KMS-11 (cell line): ENCODE measurements around the gene CDK10.

ENCODE experiments used
- H2AFZ ChIP-seq: fragments of 200-600 bp; sonication (generic); 2 replicates; pipeline ENCODE4 v1.6.1; 2016; ENCODE audit warnings: antibody characterized with exemption, mixed run types, low read depth
- H3K27ac ChIP-seq: fragments of 200-600 bp; sonication (generic); 2 replicates; pipeline ENCODE4 v1.6.1; 2016; ENCODE audit warnings: mild to moderate bottlenecking, mixed run types
- H3K27me3 ChIP-seq: fragments of 200-600 bp; sonication (generic); 2 replicates; pipeline ENCODE4 v1.6.1; 2017; ENCODE audit warnings: mild to moderate bottlenecking, low read depth, mixed run types, moderate library complexity; ENCODE audit not compliant: insufficient read depth
- H3K36me3 ChIP-seq: fragments of 200-600 bp; sonication (generic); 2 replicates; pipeline ENCODE4 v1.6.1; 2017; ENCODE audit warnings: mild to moderate bottlenecking, mixed run types; ENCODE audit not compliant: insufficient read depth
- H3K4me1 ChIP-seq: fragments of 200-600 bp; sonication (generic); 2 replicates; pipeline ENCODE4 v1.6.1; 2016; ENCODE audit warnings: mild to moderate bottlenecking, low read depth, mixed run types; ENCODE audit not compliant: poor library complexity, severe bottlenecking
- H3K4me2 ChIP-seq: fragments of 200-600 bp; sonication (generic); 2 replicates; pipeline ENCODE4 v1.7.0; 2016; ENCODE audit warnings: mild to moderate bottlenecking, mixed run types
- H3K4me3 ChIP-seq: fragments of 200-600 bp; sonication (generic); IDR thresholded peaks from 2 replicates; pipeline ENCODE4 v1.6.1; 2017; ENCODE audit warnings: low read depth, low read length, mixed read lengths; ENCODE audit not compliant: insufficient read depth
- H3K79me2 ChIP-seq: fragments of 200-600 bp; sonication (generic); 2 replicates; pipeline ENCODE4 v1.6.1; 2016; ENCODE audit warnings: low read depth, mixed run types; ENCODE audit not compliant: insufficient read depth
- H3K9ac ChIP-seq: fragments of 200-600 bp; sonication (generic); 2 replicates; pipeline ENCODE4 v1.6.1; 2016; ENCODE audit warnings: mild to moderate bottlenecking, mixed run types
- H4K20me1 ChIP-seq: fragments of 200-600 bp; sonication (generic); 2 replicates; pipeline ENCODE4 v1.6.1; 2016; ENCODE audit warnings: mild to moderate bottlenecking, mixed run types; ENCODE audit not compliant: insufficient read depth
- TF ChIP-seq, protein P1 (sequence below): fragments of 200-600 bp; sonication (generic); conservative IDR thresholded peaks from 2 replicates; pipeline ENCODE4 v1.6.1; 2017; ENCODE audit warnings: low read depth, mild to moderate bottlenecking, antibody characterized with exemption, low read length, moderate library complexity, mixed read lengths

Gene CDK10

DNA sequence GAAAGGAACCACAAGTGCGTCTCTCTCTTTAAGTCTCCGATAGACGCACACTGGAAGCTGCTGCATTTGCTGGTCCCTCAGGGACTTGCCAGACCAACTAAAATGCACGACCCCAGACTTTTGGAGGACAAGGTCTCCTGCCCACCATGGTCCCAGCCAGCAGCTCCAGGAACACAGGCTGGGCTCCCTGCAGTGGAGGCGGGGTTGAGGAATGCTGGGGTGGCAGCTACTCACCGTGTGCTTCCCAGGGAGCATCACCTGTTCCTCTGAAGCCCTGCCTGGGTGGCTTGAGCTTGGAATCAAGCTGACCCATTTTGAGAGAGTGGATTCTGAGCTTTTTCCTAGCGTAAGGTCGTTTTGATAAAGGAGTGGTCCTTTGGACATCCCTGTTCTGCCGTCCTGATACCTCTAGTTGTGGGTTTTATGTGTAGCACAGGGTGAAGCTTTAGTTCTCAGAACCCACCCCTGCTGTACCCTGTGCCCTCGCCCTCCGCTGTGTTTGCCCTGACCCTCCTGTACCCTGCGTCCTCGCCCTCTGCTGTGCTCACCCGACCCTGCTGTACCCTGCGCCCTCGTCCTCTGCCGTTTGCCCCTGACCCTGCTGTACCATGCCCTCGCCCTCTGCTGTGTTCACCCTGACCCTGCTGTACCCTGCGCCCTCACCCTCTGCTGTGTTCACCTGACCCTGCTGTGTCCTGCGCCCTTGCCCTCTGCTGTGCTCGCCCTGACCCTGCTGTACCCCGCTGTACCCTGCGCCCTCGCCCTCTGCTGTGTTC, 45.8 kb downstream of the CDK10 start:
- Histone ChIP-seq H3K27me3 (no peaks in the 10 kb centered on the region), H3K36me3 (no peaks in the 10 kb centered on the region; the same call in 1 of the 2 replicates), H3K4me3 (no peak overlapping the region), H3K4me1 (peaks cover 7% of the 10 kb centered on the region), H3K9ac (no peak overlapping the region), H3K79me2 (no peaks in the 10 kb centered on the region; the same call in 1 of the 2 replicates), H2AFZ (no peak overlapping the region), H3K4me2 (no peak overlapping the region), H4K20me1 (no peaks in the 10 kb centered on the region), H3K27ac (no peak overlapping the region; the same call in 1 of the 2 replicates)
- TF ChIP-seq, protein P1, sequence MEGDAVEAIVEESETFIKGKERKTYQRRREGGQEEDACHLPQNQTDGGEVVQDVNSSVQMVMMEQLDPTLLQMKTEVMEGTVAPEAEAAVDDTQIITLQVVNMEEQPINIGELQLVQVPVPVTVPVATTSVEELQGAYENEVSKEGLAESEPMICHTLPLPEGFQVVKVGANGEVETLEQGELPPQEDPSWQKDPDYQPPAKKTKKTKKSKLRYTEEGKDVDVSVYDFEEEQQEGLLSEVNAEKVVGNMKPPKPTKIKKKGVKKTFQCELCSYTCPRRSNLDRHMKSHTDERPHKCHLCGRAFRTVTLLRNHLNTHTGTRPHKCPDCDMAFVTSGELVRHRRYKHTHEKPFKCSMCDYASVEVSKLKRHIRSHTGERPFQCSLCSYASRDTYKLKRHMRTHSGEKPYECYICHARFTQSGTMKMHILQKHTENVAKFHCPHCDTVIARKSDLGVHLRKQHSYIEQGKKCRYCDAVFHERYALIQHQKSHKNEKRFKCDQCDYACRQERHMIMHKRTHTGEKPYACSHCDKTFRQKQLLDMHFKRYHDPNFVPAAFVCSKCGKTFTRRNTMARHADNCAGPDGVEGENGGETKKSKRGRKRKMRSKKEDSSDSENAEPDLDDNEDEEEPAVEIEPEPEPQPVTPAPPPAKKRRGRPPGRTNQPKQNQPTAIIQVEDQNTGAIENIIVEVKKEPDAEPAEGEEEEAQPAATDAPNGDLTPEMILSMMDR: no peak

- no peak overlapping the region for H3K9ac ChIP-seq
- no peak overlapping the region for H2AFZ ChIP-seq
- H3K27ac ChIP-seq: no peak overlapping the region
- H3K79me2 ChIP-seq: no peaks in the 10 kb centered on the region; the same call in 1 of the 2 replicates
- TF ChIP-seq, protein P1: no peak
- H4K20me1 ChIP-seq: no peaks in the 10 kb centered on the region
- peaks cover under 1% of the 10 kb centered on the region; the same call in 1 of the 2 replicates for H3K36me3 ChIP-seq
- no peak overlapping the region for H3K4me2 ChIP-seq
- no peak overlapping the region for H3K4me3 ChIP-seq
- no peaks in the 10 kb centered on the region for H3K27me3 ChIP-seq
- H3K4me1 ChIP-seq: peaks cover 13% of the 10 kb centered on the region
Observed at GRCh38 chr16:89732918-89733242, 46.4 kb downstream of the CDK10 start.

DNA sequence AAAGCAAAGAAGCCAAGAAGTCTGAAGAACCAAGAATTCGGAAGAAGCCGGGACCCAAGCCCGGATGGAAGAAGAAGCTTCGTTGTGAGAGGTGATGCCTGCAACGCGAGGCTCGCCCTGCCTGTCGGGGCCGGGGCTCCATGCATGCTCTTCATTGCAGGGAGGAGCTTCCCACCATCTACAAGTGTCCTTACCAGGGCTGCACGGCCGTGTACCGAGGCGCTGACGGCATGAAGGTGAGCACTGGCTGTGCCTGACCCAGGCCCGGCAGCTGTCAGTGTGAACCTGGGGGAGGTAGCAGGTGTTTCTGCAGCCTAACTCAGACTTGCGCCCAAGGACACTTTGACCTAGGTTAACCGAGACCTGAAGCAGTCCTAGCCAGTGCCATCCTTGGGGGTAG, 46.8 kb downstream of the CDK10 start:
- H3K79me2 ChIP-seq: peaks cover 3% of the 10 kb centered on the region; the same call in 1 of the 2 replicates
- H3K9ac ChIP-seq: no peak overlapping the region
- H2AFZ ChIP-seq: no peak overlapping the region
- H3K27ac ChIP-seq: no peak overlapping the region
- no peaks in the 10 kb centered on the region for H3K27me3 ChIP-seq
- no peak overlapping the region for H3K4me3 ChIP-seq
- H3K4me2 ChIP-seq: no peak overlapping the region
- H4K20me1 ChIP-seq: no peaks in the 10 kb centered on the region
- TF ChIP-seq, protein P1: no peak
- H3K4me1 ChIP-seq: peaks cover 17% of the 10 kb centered on the region
- peaks cover 5% of the 10 kb centered on the region; the same call in 1 of the 2 replicates for H3K36me3 ChIP-seq

- H3K4me2 ChIP-seq: no peak overlapping the region
- H3K9ac ChIP-seq: no peak overlapping the region
- no peak overlapping the region for H2AFZ ChIP-seq
- H3K27ac ChIP-seq: no peak overlapping the region
- H3K4me1 ChIP-seq: peaks cover 17% of the 10 kb centered on the region
- H3K4me3 ChIP-seq: no peak overlapping the region
- H4K20me1 ChIP-seq: no peaks in the 10 kb centered on the region
- TF ChIP-seq, protein P1: no peak
- no peaks in the 10 kb centered on the region for H3K27me3 ChIP-seq
- H3K79me2 ChIP-seq: peaks cover 5% of the 10 kb centered on the region; the same call in 1 of the 2 replicates
- H3K36me3 ChIP-seq: peaks cover 9% of the 10 kb centered on the region; the same call in 1 of the 2 replicates
Observed at GRCh38 chr16:89733792-89734191, 47.3 kb downstream of the CDK10 start.
